ENCODE measurements around the gene GNAO1.

Gene GNAO1

GRCh38 chr16:56294014-56294413 lies 102.7 kb downstream of the GNAO1 start:
- DNase-seq (ENCODE audit: low read depth) = no peak

DNA sequence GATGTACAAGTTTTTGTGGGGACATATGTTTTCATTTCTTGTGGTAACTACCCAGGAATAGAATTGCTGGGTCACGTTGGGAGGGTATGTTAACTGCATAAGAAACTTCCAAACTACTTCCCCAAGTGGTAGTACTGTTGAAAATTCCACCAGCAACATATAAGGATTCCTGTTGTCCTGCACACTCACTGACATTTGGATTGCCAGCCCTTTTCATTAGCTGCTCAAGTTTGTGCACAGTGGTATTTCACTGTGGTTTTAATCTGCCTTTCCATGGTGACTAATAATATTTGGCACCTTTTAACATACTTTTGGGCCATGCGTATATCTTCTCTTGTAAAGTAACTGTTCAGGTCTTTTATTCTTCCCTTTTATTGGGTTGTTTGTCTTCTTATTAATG lies 103.3 kb downstream of the GNAO1 start:
- DNase-seq (ENCODE audit: low read depth) = no peak

GRCh38 chr16:56295059-56295665 lies 103.9 kb downstream of the GNAO1 start:
- no peak for DNase-seq (ENCODE audit: low read depth)

- DNase-seq (ENCODE audit: low read depth) = no peak
Observed at GRCh38 chr16:56295739-56296527, 104.6 kb downstream of the GNAO1 start.

GRCh38 chr16:56297684-56298083 lies 106.4 kb downstream of the GNAO1 start:
- no peak for DNase-seq (ENCODE audit: low read depth)

DNA sequence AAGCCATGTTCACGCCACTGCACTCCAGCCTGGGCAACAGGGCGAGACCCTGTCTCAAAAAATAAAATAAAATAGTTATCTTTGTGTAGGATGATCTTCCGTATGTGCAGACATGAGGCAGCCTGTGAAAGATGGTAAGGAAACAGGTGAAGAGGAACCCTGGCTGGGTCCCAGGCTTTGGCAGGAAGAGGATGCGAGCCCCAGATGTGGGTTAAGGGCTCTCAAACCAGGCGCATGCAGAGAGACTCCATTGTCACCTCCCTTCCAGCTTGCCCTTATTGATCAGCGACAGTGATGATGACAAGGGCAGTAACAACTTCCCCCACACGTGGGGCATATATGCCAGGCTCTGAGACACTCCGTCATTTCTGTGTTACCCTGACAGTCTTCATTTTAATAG lies 106.8 kb downstream of the GNAO1 start:
- no peak for DNase-seq (ENCODE audit: low read depth)

DNA sequence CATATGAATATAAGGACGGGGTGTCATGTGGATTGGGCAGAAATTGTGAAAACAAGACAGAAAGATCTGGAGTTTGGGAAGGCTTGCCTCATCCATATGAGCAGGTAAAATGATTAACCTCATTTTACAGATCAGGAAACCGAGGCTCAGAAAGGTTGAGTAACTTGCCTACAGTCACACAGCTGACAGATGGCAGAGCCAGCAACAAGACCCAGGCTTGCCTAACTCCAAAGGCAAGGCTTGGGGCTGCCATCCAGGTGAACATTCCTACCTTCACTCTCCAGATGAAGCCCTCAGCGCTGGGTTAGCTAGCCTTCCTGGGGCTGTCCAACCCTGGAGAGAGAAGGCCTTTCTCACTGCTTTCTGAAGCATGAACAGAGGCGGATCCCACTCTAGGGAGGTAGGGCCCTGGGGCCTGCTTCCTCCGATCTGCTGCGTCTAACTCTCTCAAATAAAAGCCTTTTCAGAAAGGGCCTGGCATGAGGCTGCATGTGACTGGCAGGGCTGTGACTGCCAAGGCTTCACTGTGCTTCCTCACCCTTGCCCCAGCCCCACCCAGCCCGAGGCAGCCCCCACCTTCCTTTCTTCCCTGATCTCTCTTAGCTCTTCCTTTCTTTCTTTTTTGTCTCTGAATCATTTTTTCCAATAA lies 107.8 kb downstream of the GNAO1 start:
- no peak for DNase-seq (ENCODE audit: low read depth)

GRCh38 chr16:56300242-56300623 lies 108.9 kb downstream of the GNAO1 start:
- no peak for DNase-seq (ENCODE audit: low read depth)

DNA sequence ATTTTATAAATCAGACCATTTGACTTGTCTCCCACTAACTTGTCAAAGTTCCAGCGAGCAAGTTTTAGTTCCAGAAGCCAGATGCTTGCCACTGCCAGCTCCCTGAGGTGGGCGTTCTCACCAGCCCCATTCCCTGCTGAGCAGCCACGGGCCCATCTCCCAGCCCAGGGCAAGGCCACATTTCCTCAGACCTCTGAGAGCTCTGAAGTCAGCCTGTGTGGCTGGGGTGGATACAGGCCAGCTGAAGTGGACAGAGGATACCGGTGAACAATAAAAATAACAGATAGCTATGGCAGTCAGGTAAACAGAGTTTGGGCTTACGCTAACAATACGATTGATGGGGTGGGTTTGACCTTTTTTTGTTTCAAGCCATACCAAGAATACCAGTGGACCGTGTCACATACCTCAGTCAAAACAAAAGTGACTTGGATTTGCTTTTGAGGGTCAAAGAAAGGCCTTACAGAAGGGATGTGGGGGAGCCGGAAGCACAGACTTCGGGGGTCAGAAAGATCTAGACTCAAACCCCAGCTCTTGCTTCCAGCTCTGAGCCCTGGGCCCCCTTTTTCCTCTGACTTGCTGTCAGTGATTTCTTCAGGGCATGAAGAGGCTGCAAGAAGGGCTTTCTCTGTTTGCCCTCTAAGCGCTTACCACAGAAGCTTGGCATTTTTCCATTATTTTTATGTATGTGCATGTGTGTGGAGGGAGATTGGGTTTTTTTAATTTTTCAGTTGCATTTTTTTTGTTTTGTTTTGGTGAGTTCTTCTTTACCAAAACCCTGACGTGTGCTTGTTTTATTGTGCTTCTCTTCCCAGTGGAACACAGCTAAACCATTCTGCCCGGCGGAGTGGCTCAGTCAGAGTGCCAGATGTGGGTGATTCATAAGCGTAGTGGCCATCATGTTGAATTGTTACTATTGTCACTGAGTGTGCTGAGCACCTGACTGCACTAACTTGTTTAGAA lies 109.9 kb downstream of the GNAO1 start:
- no peak for DNase-seq (ENCODE audit: low read depth)

GRCh38 chr16:56302506-56302905 lies 111.2 kb downstream of the GNAO1 start:
- DNase-seq (ENCODE audit: low read depth) = no peak

DNA sequence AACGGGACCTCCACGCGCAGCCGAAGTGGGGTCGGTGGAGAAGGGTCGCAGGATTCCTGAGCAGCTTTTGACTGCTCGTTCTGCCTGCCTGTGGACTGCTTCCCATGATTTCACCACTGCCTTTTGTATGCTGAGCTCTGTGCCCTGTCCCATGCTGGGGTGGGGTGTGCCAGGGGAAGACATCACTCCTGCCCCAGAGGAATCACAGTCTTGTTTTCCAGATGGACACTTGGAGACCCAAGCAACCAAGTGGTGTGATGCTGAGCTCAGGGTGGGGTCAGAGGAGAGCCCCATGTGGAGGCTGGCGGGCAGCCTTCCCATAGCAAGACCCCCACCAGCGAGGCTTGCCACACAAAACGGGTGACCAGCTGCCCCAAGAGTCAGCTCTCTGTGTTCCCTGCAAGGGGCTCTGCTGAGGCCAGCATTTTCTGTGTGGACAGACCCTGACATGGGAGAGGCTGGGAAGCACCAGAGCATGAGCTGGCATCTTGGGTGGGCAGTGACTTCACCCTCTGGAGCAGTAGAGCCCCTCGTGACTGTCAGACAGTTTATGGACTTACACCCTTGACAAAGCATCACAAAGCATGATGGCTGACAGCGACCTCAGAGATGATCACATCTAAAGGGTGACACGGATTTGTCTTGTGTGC lies 111.9 kb downstream of the GNAO1 start:
- no peak for DNase-seq (ENCODE audit: low read depth)

DNA sequence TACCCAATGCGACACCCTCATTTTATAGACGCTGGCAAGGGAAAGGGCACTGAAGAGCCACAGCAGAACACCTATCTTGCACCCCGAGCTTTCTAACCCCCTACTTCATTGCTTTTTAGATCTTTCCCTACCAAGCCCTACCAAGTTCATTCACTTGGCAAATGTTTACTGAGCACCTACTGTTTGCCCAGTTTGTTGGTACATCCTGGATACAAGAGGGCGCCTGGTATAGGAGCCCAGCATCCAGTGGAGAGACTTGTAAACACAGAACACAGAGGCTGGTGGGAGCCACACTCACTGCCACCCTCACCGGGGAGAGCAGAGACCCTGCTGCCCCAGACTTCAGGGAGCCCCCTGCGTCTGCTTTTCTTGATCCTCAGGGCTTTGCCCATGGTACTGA lies 112.6 kb downstream of the GNAO1 start:
- DNase-seq (ENCODE audit: low read depth) = no peak

GRCh38 chr16:56305956-56306565 lies 114.8 kb downstream of the GNAO1 start:
- DNase-seq (ENCODE audit: low read depth) = no peak

GRCh38 chr16:56306690-56307533 lies 115.6 kb downstream of the GNAO1 start:
- no peak for DNase-seq (ENCODE audit: low read depth)

DNA sequence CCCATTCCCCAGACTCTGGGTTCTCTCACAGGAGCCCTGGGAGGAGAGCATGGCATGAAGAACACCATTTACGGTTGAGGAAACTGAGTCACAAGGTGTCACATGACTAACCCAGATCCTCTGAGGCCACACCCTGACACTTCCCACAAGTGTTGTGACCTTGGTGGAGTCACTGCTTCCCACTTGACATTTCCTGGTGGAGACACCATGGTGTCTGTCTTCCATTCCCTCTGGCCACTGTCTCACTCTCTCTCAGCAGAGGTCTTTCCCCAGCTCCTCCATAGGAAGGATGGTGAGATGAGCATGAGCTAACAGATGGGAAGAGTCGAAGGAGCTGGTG lies 116.2 kb downstream of the GNAO1 start:
- no peak for DNase-seq (ENCODE audit: low read depth)

- no peak for DNase-seq (ENCODE audit: low read depth)
Observed at GRCh38 chr16:56309008-56309407, 117.7 kb downstream of the GNAO1 start.

GRCh38 chr16:56310690-56311089 lies 119.4 kb downstream of the GNAO1 start:
- DNase-seq (ENCODE audit: low read depth) = no peak

DNA sequence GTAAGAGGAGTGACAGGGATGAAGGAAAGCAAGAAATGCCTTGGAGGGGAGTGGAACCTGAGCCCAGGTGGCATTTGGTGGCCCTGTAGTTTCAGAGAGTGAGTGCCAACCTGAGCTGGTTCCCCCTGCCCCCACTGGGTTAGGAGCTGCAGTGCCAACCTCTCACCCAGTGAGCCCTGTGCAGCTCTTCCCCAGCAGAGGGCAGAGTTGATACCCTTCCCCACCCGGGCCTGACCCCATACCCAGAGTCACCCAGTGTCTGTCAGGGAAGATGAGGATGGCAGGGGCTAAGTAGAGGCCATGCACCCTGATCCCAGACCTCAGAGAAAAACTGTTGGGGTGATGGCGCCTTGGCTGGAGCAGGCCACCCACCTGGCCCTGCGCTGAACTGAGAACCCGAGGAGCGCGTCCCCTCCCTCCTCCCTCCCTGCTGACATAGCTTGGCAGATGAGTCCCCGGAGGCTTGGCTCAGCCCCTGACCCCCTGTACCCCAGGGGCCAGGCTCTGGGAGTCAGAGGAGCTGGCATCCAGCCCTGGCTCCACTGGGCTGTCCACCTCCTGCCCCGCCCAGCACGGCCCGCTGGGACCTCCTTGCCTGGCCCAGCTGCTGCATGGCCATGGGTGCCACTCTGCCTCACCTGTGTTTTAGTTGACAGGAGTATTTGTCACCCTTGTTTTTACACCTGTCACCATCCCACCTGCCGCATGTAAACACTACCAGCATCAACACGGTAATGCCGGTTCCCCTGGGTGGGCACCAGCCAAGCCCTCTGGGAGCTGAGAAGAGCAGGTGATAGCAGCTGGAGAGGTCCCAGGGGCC lies 120.1 kb downstream of the GNAO1 start:
- no peak for DNase-seq (ENCODE audit: low read depth)

- no peak for DNase-seq (ENCODE audit: low read depth)
Observed at GRCh38 chr16:56312028-56312300, 120.7 kb downstream of the GNAO1 start.

DNA sequence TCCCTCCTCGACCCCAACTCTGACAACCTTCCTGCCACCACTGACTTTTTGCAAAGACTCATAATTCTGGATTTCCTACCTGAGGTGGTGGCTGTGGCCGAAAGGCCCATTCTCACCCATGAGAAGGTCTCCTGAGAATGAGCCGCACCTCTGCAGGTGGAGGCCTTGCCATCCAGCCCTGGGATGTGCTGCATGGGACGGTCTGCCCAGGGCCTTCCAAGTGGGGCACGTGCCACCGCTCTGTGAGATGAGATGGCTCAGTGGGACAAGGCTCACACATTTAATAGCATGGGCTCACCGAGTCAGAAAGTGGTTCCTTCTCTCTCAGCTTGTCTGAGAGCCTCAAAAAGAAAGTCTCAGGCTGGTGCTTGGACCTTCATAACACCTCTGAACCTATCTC lies 121.3 kb downstream of the GNAO1 start:
- DNase-seq (ENCODE audit: low read depth) = no peak

Measured in stimulated activated CD8-positive, alpha-beta memory T cell treated with anti-CD3 and anti-CD28 coated beads, Interleukin-7, amount 100 ng/mL, for 24 hours (primary cell).